Gastrocnemius medialis (tissue), 4 donors: ENCODE measurements around the gene SUPT5H.

ENCODE experiments used
- POLR2A ChIP-seq, 2 donors: fragments of 450-650 bp; IDR thresholded peaks; one replicate each; pipeline ENCODE4 v1.6.1; 2017; ENCODE audit warnings: antibody characterized with exemption in 2 of 2, mild to moderate bottlenecking in 2 of 2, moderate library complexity in 2 of 2
- TF ChIP-seq, protein P1 (sequence below), 5 experiments: fragments of 450-650 bp in 3 of 5; fragments of 200-600 bp in 2 of 5; sonication (generic) in 2 of 5; IDR thresholded peaks in 4 of 5; conservative IDR thresholded peaks in 1 of 5; 1 replicate in 4 of 5; 2 replicates in 1 of 5; pipeline ENCODE4 v1.5.1; 2016 to 2019; ENCODE audit warnings: antibody characterized with exemption in 5 of 5, mild to moderate bottlenecking in 3 of 5, moderate library complexity in 3 of 5

DNA sequence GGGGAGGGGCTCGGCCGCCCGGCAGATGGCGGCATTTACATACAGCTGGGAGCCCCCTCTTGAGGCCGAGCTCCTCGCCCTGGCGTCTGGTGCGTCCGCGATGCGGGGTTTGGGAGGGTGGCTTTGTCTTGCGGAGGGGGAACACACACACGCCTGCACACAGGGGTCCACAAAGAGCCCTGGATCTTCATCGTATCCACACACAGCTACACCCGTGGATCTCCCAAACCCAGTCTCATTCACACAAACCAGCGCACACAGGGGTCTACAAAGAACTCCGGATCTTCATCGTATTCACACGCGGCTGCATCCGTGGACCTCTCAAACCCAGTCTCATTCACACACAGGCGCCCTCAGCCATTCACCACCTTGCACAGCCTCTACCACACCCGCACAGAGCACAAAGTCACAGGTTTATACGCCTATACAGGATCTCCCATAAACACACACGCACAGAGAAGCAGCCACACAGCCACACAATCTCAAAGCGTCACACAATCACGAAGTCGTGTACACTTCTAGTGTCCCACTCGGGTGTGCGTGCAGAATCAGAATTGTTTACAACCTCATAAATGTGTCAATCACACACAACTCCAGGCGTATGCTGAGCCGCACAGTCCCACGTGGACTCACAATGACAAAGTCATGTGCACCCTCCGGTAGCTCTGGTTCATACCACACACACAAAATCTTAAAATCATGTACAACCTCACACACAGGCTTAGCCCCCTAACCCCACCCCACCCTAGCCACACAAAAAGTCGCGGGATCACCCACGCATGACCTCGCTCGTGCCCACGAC is 52.8 kb downstream of the SUPT5H start:
- TF ChIP-seq, protein P1, sequence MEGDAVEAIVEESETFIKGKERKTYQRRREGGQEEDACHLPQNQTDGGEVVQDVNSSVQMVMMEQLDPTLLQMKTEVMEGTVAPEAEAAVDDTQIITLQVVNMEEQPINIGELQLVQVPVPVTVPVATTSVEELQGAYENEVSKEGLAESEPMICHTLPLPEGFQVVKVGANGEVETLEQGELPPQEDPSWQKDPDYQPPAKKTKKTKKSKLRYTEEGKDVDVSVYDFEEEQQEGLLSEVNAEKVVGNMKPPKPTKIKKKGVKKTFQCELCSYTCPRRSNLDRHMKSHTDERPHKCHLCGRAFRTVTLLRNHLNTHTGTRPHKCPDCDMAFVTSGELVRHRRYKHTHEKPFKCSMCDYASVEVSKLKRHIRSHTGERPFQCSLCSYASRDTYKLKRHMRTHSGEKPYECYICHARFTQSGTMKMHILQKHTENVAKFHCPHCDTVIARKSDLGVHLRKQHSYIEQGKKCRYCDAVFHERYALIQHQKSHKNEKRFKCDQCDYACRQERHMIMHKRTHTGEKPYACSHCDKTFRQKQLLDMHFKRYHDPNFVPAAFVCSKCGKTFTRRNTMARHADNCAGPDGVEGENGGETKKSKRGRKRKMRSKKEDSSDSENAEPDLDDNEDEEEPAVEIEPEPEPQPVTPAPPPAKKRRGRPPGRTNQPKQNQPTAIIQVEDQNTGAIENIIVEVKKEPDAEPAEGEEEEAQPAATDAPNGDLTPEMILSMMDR (IDR thresholded peaks at IDR 0.05 in 4 of 5, conservative IDR thresholded peaks at IDR 0.05 in 1 of 5): peak in 3 of 5 experiments; percentile 25 to 42 (median 31)
- TF ChIP-seq POLR2A (IDR thresholded peaks at IDR 0.05): no peak
